OCI-LY1 (cell line): Measurements from ENCODE around the gene SNAP25.

ENCODE experiments used
- H2AFZ ChIP-seq: fragments of 200-600 bp; sonication (generic), shearing (Covaris generic); 2 replicates; pipeline ENCODE4 v1.6.0; 2014; ENCODE audit warnings: antibody characterized with exemption, mild to moderate bottlenecking, low read length
- H3F3A ChIP-seq: fragments of 200-600 bp; sonication (generic), shearing (Covaris generic); 2 replicates; pipeline ENCODE4 v1.6.0; 2014; ENCODE audit warnings: mild to moderate bottlenecking, antibody characterized with exemption, low read length, moderate library complexity; ENCODE audit not compliant: insufficient read depth
- H3K27ac ChIP-seq: fragments of 200-600 bp; sonication (generic); 2 replicates; pipeline ENCODE4 v1.5.1; 2014; ENCODE audit warnings: low read length, mixed run types, mild to moderate bottlenecking, low read depth; ENCODE audit not compliant: poor library complexity, severe bottlenecking
- H3K27me3 ChIP-seq: fragments of 200-600 bp; sonication (generic); 2 replicates; pipeline ENCODE4 v1.6.0; 2014; ENCODE audit warnings: antibody characterized with exemption, mild to moderate bottlenecking, low read length, moderate library complexity; ENCODE audit not compliant: insufficient read depth
- H3K36me3 ChIP-seq: fragments of 200-600 bp; sonication (generic); 2 replicates; pipeline ENCODE4 v1.6.1; 2014; ENCODE audit warnings: mild to moderate bottlenecking, antibody characterized with exemption, low read length, moderate library complexity, mixed read lengths; ENCODE audit not compliant: insufficient read depth
- H3K4me1 ChIP-seq: fragments of 200-600 bp; sonication (generic); 2 replicates; pipeline ENCODE4 v1.5.1; 2014; ENCODE audit warnings: mild to moderate bottlenecking, low read length, moderate library complexity; ENCODE audit not compliant: insufficient read depth, severe bottlenecking
- H3K4me2 ChIP-seq: fragments of 200-600 bp; sonication (generic), shearing (Covaris generic); 2 replicates; pipeline ENCODE4 v1.6.1; 2014; ENCODE audit warnings: low read length
- H3K4me3 ChIP-seq: fragments of 200-600 bp; sonication (generic); 2 replicates; pipeline ENCODE4 v1.5.1; 2014; ENCODE audit warnings: low read length, low read depth, mild to moderate bottlenecking, mixed read lengths; ENCODE audit not compliant: poor library complexity, severe bottlenecking
- H3K79me2 ChIP-seq: fragments of 200-600 bp; shearing (Covaris generic); 2 replicates; pipeline ENCODE4 v1.6.1; 2016; ENCODE audit warnings: mixed run types, low read length, mixed read lengths; ENCODE audit not compliant: insufficient read depth
- H3K9ac ChIP-seq: fragments of 200-600 bp; sonication (generic), shearing (Covaris generic); 2 replicates; pipeline ENCODE4 v1.6.1; 2014; ENCODE audit warnings: mild to moderate bottlenecking, low read length, mixed read lengths
- H3K9me2 ChIP-seq: fragments of 200-600 bp; sonication (generic), shearing (Covaris generic); 2 replicates; pipeline ENCODE4 v1.6.1; 2014; ENCODE audit warnings: low read depth, mild to moderate bottlenecking, low read length, mixed read lengths
- H3K9me3 ChIP-seq: fragments of 200-600 bp; shearing (Covaris generic); 2 replicates; pipeline ENCODE4 v1.6.1; 2014; ENCODE audit warnings: low read length, mixed read lengths
- H4K20me1 ChIP-seq: fragments of 200-600 bp; sonication (generic), shearing (Covaris generic); 2 replicates; pipeline ENCODE4 v1.6.0; 2016; ENCODE audit warnings: mild to moderate bottlenecking, low read length; ENCODE audit not compliant: insufficient read depth
- EZH2 ChIP-seq: fragments of 200-600 bp; sonication (generic), shearing (Covaris generic); IDR thresholded peaks from 2 replicates; pipeline ENCODE4 v1.8.0; 2017; ENCODE audit warnings: borderline replicate concordance, mixed run types, mild to moderate bottlenecking, antibody characterized with exemption, low read length, moderate library complexity, mixed read lengths
- TF ChIP-seq, protein P1 (sequence below): fragments of 200-600 bp; sonication (generic), shearing (Covaris generic); IDR thresholded peaks from 2 replicates; pipeline ENCODE4 v1.5.1; 2017; ENCODE audit warnings: mild to moderate bottlenecking, antibody characterized with exemption, low read length, moderate library complexity, mixed read lengths

The SNAP25 gene

DNA sequence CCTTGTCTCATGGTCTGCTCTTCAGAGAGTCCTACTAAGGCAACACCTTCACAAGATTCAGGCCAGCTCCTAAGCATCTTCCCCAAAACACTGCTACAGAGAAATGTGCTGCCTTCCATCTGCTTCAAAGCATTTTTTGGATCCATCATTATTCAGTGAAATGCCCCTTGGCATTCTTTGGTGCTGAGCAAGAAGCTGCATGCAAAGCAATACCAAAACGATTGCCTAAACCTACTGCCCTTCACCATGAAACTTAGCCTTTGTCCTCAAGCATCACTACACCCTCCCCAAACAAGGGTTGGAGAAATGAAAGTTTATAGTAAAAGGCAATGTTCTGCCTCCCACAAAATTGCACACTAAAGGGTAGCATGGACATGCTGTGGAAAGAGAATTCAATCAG lies 93.5 kb downstream of the SNAP25 start:
- Histone ChIP-seq H3K27ac (no peak overlapping the region), H3K9me2 (no peaks in the 10 kb centered on the region)

DNA sequence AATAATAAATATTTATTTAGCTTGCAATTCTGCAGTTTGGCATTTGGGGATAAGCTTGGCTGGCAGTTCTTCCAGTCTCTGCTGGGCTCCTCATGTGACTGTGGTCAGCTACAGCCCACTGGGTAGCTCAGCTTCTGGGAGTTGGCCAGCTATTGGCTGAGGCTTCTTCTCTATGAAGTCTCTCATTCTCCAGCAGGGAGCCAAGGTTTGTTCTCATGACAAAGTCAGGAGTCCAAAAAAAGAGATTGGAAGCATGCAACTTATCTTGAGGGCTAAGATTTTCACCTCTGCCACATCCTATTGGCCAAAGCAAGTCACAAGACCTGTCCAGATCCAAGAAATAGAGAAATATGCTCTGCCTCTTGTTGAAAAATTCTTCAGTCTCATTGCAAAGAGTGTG lies 94.6 kb downstream of the SNAP25 start:
- Histone ChIP-seq H3K4me3 (no peak overlapping the region), H3K9ac (no peak overlapping the region), H3K27me3 (no peaks in the 10 kb centered on the region), H3K79me2 (no peaks in the 10 kb centered on the region), H4K20me1 (no peaks in the 10 kb centered on the region), H3K4me1 (no peaks in the 10 kb centered on the region), H3K36me3 (no peaks in the 10 kb centered on the region), H3K4me2 (no peak overlapping the region), H3F3A (no peaks in the 10 kb centered on the region), H3K9me2 (no peaks in the 10 kb centered on the region), H2AFZ (no peak overlapping the region), H3K9me3 (no peaks in the 10 kb centered on the region), H3K27ac (no peak overlapping the region)
- TF ChIP-seq EZH2: no peak
- TF ChIP-seq, protein P1, sequence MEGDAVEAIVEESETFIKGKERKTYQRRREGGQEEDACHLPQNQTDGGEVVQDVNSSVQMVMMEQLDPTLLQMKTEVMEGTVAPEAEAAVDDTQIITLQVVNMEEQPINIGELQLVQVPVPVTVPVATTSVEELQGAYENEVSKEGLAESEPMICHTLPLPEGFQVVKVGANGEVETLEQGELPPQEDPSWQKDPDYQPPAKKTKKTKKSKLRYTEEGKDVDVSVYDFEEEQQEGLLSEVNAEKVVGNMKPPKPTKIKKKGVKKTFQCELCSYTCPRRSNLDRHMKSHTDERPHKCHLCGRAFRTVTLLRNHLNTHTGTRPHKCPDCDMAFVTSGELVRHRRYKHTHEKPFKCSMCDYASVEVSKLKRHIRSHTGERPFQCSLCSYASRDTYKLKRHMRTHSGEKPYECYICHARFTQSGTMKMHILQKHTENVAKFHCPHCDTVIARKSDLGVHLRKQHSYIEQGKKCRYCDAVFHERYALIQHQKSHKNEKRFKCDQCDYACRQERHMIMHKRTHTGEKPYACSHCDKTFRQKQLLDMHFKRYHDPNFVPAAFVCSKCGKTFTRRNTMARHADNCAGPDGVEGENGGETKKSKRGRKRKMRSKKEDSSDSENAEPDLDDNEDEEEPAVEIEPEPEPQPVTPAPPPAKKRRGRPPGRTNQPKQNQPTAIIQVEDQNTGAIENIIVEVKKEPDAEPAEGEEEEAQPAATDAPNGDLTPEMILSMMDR: no peak

More for the DNA sequence above, 93.5 kb downstream of the SNAP25 start:
- H3K27me3 ChIP-seq: no peaks in the 10 kb centered on the region
- no peaks in the 10 kb centered on the region for H4K20me1 ChIP-seq
- H2AFZ ChIP-seq: no peak overlapping the region
- H3K9me3 ChIP-seq: no peaks in the 10 kb centered on the region
- TF ChIP-seq EZH2: no peak
- TF ChIP-seq, protein P1: no peak
- no peak overlapping the region for H3K9ac ChIP-seq
- H3K4me2 ChIP-seq: no peak overlapping the region
- H3K79me2 ChIP-seq: no peaks in the 10 kb centered on the region
- no peak overlapping the region for H3K4me3 ChIP-seq
- H3F3A ChIP-seq: no peaks in the 10 kb centered on the region
- H3K36me3 ChIP-seq: no peaks in the 10 kb centered on the region
- H3K4me1 ChIP-seq: no peaks in the 10 kb centered on the region

DNA sequence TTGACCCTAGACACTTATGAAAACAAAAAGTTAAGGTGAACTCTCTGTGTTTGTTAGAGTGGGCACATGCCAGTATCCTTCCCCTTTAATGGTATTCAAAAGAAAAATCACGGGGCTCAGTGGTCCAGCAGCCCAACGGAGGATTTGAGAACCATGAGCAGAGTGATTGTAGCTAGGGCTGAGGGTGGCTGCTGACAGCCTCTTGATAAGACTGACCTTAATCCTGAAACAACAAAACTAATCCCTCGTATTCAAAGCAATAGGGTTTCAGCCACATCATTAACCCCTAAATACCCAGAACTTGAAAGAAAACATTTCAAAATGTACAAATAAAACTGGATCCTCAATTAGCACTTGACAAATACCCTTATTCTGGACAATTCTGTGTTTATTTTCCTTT lies 95.1 kb downstream of the SNAP25 start:
- Histone ChIP-seq H3K27ac (no peak overlapping the region), H3F3A (no peaks in the 10 kb centered on the region), H3K4me3 (no peak overlapping the region), H3K4me2 (no peak overlapping the region), H3K36me3 (no peaks in the 10 kb centered on the region), H3K4me1 (no peaks in the 10 kb centered on the region), H2AFZ (no peak overlapping the region), H3K9me2 (no peaks in the 10 kb centered on the region), H3K9ac (no peak overlapping the region), H3K9me3 (no peaks in the 10 kb centered on the region), H4K20me1 (no peaks in the 10 kb centered on the region), H3K79me2 (no peaks in the 10 kb centered on the region), H3K27me3 (no peaks in the 10 kb centered on the region)
- TF ChIP-seq, protein P1: no peak
- TF ChIP-seq EZH2: no peak
